Left cardiac atrium (tissue), 4 donors: ENCODE measurements around the gene ZNF536. TPM values are rescaled to one million over a fixed set of nuclear protein-coding genes. Genes with fewer than 3 reads are reported as not detected.
"Not testable (repeated sequence)": the region's sequence is repeated elsewhere in the genome, so short reads cannot be mapped to it uniquely, and the experiment has no call there.

Experiments used
- ATAC-seq, 2 donors: fragments of 200-7000 bp; cut with Tn5 transposase; one replicate each; pipeline ENCODE4 v1.9.1; 2020; ENCODE audit warnings: mild to moderate bottlenecking in 2 of 2, moderate library complexity in 2 of 2
- DNase-seq: peaks from one replicate; pipeline ENCODE4 v3.0.0-alpha.2; 2020
- intact Hi-C, 2 donors: fragments of 100-400 bp; cut with DNase I; formaldehyde crosslinking; loops; one replicate each; pipeline versions ENCODE4 v1.14.1 to v1.15.1; 2022 to 2023
- total RNA-seq, 2 donors: library from RNA; stranded (reverse); fragmentation: NEBNext Ultra II Directional; extraction: Animal tissue kit (Norgen Biotek cat#: 25700); gene quantifications; one replicate each; pipeline ENCODE4 v1.2.1, GENCODE V29; 2021
- donor health status: DM: no; HTN: yes; CAD: no.
- donor health status: DM: no; HTN: yes; CAD: no; lungs with severe emphysema.
- donor health status: DM: yes; HTN: yes; CAD: no.
- donor health status: Dilated cardiomyopathy.

Gene ZNF536
- total RNA-seq, 2 donors from 2014 or later = 1.2 TPM

- intact Hi-C loops = no loop called here
- no peak for DNase-seq
- ATAC-seq = no peak
Observed at GRCh38 chr19:30379841-30380610, 7.8 kb downstream of the ZNF536 start.

GRCh38 chr19:30381366-30381765, 9.2 kb downstream of the ZNF536 start:
- intact Hi-C loops = no loop called here
- no peak for DNase-seq
- ATAC-seq = no peak

GRCh38 chr19:30385174-30385573, 13.0 kb downstream of the ZNF536 start:
- no peak for ATAC-seq

GRCh38 chr19:30385666-30386065, 13.5 kb downstream of the ZNF536 start:
- intact Hi-C loops = no loop called here
- no peak for ATAC-seq

More at GRCh38 chr19:30385174-30385573, 13.0 kb downstream of the ZNF536 start:
- DNase-seq = no peak
- intact Hi-C loops = no loop called here

GRCh38 chr19:30386551-30387143, 14.5 kb downstream of the ZNF536 start:
- intact Hi-C loops = no loop called here
- no peak for DNase-seq
- ATAC-seq = no peak

More at GRCh38 chr19:30385666-30386065, 13.5 kb downstream of the ZNF536 start:
- DNase-seq = no peak

- DNase-seq = no peak
- intact Hi-C loops = no loop called here
- ATAC-seq = peak; percentile 80
Observed at GRCh38 chr19:30387311-30388115, 15.3 kb downstream of the ZNF536 start.

GRCh38 chr19:30388327-30388726, 16.1 kb downstream of the ZNF536 start:
- intact Hi-C loops = no loop called here
- no peak for DNase-seq
- no peak for ATAC-seq

- ATAC-seq = no peak
- intact Hi-C loops = no loop called here
- no peak for DNase-seq
Observed at GRCh38 chr19:30388819-30389218, 16.6 kb downstream of the ZNF536 start.

- DNase-seq (no peak), ATAC-seq (no peak)
- intact Hi-C loops = no loop called here
Observed at GRCh38 chr19:30390356-30390988, 18.3 kb downstream of the ZNF536 start.

- DNase-seq (no peak), ATAC-seq (no peak)
- intact Hi-C loops = no loop called here
Observed at GRCh38 chr19:30391052-30391451, 18.9 kb downstream of the ZNF536 start.

GRCh38 chr19:30391554-30392551, 19.7 kb downstream of the ZNF536 start:
- intact Hi-C loops = no loop called here
- DNase-seq (no peak), ATAC-seq (no peak)

GRCh38 chr19:30393046-30393445, 20.9 kb downstream of the ZNF536 start:
- intact Hi-C loops = no loop called here
- DNase-seq (no peak), ATAC-seq (no peak)

- DNase-seq = no peak
- intact Hi-C loops = no loop called here
- ATAC-seq = no peak
Observed at GRCh38 chr19:30393729-30394480, 21.7 kb downstream of the ZNF536 start.

- DNase-seq = no peak
- ATAC-seq = no peak
- intact Hi-C loops = no loop called here
Observed at GRCh38 chr19:30394481-30395151, 22.4 kb downstream of the ZNF536 start.

- no peak for DNase-seq
- ATAC-seq = no peak
- intact Hi-C loops = no loop called here
Observed at GRCh38 chr19:30395283-30395682, 23.1 kb downstream of the ZNF536 start.

- intact Hi-C loops, ATAC-seq, DNase-seq: not testable (repeated sequence)
Observed at GRCh38 chr19:30398539-30398938, 26.4 kb downstream of the ZNF536 start.

GRCh38 chr19:30401956-30402355, 29.8 kb downstream of the ZNF536 start:
- intact Hi-C loops = no loop called here
- DNase-seq (no peak), ATAC-seq (no peak)
